Stimulated activated CD4-positive, alpha-beta T cell treated with anti-CD3 and anti-CD28 coated beads, TNF-alpha, amount 100 ng/mL, for 24 hours (primary cell): ENCODE results near the gene ANO2.

ENCODE experiments used
- DNase-seq, 3 experiments: peaks; one replicate each; pipeline ENCODE4 v3.0.0-alpha.2; 2020; ENCODE audit warnings: low read depth in 3 of 3

ANO2 gene

GRCh38 chr12:5623411-5623810, 321.6 kb downstream of the ANO2 start:
- no peak for DNase-seq

- DNase-seq: no peak
Observed at GRCh38 chr12:5622280-5622679, 322.8 kb downstream of the ANO2 start.

GRCh38 chr12:5621329-5621728, 323.7 kb downstream of the ANO2 start:
- DNase-seq: no peak

DNA sequence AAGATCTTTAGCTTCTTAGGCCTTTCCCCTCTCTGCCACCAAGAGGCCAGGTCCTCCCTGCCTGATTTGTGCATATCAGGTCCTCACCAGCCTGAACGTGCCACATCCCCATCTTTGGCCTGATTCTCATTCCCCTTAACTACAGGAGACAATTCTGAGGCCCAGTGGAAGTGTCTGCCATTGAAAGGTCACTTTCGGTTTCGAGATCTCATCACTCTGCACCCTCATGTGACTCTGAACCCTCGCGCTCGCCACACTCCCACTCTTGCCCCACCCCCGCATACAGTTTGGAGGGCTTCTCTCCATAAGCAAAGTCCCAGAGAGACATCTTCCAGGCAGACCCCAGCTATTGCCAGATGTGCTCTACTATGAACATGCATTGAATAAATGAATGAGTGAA, 324.2 kb downstream of the ANO2 start:
- DNase-seq: no peak

DNA sequence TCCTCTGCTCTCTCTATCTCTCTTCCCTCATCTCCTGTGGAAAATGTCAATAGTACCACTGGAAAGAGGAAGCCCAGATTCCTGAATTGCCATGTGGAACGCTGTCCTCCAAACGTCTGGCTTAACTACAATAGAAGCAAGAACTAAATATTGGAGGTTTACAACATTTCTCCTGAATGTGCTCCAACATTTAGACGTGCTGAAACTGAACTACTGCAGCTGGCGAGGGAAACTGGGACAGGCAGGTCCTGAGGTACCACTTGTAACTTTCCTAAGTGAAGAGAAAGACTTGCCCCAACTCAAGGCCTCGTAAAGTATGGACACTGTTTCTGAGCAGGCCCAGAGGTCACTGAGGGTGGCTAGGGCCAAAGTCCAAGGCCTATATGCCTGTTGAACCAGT, 325.4 kb downstream of the ANO2 start:
- no peak for DNase-seq

DNA sequence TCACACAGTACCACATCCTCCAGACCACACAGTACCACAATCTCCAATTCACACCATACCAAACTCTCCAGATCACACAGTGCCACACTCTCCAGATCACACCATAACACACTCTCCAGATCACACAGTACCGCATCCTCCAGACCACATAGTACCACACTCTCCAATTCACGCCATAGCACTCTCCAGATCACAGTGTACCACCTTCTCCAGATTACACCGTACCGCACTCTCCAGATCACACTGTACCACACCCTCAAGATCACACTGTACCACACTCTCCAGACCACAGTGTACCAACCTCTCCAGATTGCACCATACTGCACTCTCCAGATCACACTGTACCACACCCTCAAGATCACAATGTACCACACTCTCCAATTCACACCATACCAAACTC, 328.2 kb downstream of the ANO2 start:
- DNase-seq: no peak

DNA sequence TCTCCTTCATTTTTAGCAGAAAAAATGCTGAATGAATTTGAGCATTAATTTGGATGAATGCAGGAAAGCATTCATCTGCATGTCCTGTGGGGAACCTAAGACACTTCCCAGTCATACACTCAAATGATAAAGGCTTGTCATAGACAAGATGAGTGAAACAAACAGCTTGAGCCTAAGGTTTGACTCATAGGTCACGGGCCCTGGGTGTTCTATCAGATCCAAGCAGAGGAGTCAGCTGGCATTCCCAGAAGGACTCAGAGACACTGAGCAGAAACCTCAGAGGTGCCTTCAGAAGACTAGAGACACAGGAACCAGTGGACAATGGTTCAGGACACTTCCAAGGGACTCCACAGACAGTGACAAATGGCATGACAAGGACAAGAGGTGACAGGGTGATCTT, 329.3 kb downstream of the ANO2 start:
- no peak for DNase-seq

DNA sequence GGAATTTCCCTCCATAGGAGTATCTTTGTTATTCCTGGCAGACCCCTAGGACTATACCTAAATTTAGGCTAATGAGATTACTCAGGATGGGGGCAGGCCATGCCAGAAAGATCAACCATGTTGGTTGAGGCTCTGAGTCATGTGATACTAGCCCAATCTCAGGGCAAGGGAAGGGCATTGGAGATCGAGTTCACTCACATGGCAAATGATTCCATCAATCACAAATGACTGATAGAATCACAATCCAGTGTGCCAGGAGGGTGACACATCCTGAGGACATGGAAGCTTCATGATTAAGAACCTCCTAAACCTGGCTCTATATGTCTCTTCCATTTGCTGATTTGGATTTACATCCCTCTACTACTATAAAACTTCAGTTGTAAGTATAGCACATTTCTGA, 330.8 kb downstream of the ANO2 start:
- no peak for DNase-seq

DNA sequence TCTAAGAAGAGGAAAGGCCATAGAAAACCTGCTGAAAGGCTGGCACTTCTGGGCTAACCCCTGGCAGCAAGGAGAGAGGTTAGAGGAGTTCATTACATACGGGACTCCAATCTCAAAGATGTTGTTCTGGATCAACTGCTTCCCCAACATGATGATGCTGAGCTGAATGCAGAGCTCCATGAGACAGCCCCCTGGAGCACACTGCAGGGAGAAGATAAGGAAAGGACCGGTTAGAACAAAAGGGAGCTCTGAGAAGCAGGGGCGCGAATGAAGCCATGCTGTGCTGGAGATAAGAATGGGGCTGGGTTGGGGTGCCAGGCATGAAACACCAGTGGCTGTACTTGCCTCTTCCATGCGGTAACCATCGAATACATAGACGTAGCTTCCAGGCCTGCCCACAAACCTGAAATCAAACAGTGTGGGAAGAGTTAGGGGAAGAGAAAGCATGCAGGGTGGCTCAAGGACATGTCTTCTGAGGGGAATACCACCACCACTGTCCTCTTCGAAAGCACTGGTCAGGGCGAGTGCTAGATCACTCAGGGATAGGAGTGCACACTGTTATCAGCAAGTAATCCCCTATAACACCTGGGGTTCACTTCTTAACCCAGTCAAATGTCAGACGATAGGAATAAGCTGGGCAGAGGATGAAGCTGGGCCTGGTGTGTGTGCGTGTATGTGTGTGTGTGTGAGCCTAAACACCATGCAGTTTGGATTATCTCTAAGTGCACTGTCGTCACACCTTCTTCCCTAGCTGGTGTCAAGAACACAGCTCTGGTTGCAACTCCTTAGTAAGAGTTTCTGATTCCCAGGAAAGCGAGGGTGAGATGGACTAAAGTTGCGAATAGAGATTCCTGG, 332.3 kb downstream of the ANO2 start:
- no peak for DNase-seq

DNA sequence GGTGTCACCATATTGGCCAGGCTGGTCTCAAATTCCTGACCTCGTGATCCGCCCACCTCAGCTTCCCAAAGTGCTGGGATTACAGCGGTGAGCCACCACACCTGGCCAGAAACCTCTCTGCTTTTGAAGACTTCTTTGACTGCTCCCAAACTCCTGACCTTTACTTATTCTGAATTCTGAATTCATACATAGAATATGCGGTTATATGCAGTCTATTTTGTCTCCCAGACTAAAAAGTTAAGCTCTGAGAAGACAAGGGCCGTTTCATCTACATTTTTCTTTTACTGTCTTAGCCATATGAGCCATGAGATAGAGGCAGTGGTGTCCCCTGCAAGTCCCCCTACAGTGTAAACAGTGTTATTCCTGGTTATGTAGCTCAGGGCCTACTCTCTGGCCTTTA, 333.9 kb downstream of the ANO2 start:
- no peak for DNase-seq

DNA sequence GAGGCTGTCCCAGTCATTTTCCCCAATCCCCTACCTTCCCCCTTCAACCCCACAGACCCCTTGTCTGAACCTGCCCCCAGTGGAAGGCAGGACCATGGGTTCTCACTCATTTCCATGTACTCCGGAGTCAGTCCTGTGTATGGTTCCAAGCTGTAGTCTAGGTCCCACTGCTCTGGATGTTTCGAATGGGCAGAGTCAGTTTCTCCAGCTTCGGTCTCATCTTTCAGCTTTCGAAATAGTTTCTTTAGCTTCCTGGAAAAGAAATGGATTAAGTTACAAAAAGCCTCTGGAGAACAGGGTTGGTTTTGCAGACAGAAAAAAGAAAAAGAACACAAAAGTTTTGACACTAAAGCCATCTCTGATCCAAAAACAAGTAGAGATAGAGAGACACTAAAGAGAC, 345.7 kb downstream of the ANO2 start:
- DNase-seq: no peak

GRCh38 chr12:5593998-5594397, 351.1 kb downstream of the ANO2 start:
- no peak for DNase-seq

- DNase-seq: no peak
Observed at GRCh38 chr12:5593086-5593485, 352.0 kb downstream of the ANO2 start.

DNA sequence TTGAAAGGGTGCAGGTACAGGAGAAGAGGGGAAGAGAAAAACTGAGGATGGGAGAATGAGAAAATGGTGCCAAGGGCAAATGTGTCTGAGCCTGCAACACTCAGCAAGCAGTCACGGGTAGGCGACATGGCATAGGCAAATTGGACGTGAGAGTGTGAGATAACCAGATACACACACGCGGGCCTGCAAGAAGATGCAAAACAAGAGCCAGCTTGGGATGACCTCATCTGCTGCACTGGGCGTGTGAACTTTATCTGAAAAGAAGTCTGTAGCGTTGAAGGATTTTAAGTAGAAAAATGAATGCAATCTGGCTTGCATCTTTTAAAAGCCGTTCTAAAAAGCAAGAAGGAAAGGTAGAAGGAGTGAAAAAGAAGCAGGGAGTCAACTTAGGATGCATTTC, 352.7 kb downstream of the ANO2 start:
- no peak for DNase-seq

DNA sequence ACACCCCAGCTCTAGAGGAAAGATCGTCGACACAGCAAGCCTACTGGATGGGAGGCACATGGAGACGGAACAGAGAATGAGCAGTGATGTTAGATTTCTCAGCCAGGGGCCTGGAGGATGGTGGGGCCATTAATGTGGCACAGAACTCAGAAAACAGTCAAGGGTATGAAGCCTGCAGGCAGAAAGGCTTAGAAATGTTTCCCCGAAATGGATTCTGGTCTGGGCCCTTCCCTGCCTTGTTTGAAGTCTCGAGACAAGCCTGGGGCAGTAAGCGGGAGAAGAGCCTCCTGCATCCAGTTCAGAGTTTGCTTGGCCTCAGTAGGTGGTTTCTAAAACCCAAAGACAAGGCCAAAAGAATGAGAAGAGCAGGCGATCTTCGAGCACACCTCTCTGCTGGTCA, 354.7 kb downstream of the ANO2 start:
- no peak for DNase-seq

- DNase-seq: no peak
Observed at GRCh38 chr12:5589054-5589453, 356.0 kb downstream of the ANO2 start.

DNA sequence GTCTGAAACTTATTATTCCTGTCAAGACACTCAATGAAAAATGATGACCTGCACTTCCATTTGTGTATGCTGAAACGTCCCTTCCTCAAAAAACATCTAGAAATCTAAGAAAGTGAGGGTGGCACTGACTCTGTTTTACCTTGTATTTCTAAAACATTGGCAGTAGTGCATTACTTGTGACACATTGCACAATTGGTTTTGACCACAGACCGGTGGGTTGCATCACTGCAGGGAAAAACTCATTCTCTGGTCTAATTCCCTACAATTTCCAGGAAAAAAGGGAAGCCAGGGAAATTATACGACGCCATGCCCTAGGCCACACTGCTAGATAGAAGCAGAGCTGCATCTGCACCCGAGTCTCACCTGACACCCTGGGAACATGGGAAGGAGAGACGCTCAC, 356.5 kb downstream of the ANO2 start:
- no peak for DNase-seq

DNA sequence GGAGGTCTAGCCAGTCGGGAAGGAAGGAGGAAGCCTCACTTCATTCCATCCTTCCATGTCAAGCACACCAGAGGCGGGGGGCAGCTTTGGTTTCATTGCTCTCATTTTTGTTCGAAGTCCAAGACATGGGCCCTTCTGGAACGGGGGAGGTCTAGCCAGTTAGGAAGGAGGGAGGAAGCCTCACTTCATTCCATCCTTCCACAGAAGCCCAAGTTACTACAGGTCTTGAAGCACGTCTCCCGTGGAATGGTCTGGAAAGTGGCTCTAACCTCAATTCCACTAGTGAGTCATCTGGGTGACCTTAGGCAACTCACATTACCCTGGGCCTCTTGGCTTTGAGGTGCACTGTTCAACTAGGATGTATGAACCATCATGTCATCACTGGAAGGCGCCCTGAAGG, 356.9 kb downstream of the ANO2 start:
- DNase-seq: no peak

- DNase-seq: no peak
Observed at GRCh38 chr12:5587711-5588121, 357.3 kb downstream of the ANO2 start.

GRCh38 chr12:5586201-5586600, 358.9 kb downstream of the ANO2 start:
- no peak for DNase-seq

DNA sequence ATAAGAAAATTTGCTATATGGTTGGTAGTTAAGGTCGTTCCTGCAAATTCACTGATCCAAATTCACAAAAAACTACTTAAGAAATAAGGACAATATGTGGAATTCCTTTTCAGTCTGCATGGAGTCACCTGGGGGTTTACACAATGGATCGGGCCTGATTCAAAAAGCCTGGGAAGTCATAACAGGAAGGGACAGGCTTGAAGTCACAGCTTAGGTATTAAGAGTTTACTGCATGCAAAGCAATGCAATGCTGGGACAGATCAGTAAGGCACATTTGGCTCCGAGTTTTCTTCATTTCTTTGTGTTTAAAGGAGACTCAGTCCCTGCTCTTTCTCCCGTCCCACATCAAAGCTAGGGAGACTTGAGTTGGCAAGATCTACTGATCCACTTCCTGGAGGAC, 359.9 kb downstream of the ANO2 start:
- no peak for DNase-seq

GRCh38 chr12:5584412-5585175, 360.5 kb downstream of the ANO2 start:
- no peak for DNase-seq

DNA sequence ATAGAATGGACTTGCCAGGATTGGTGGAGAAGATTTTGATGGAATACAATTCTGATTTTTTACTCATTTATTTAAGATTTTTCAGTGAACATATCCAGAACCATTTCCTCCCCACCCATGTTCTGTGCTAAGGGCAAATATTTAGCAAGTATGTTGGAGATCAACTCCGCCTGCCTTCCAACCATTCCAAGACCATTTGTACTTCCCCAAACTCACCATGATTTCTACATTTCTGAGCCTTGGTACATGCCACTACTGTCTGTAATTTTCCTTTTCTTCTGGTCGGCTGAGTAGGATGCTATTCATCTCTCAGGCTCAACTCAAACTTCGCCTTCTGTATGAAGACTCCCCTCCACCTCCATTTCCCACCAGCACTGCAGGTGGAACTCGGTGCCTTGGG, 362.5 kb downstream of the ANO2 start:
- no peak for DNase-seq
